HEK293 (cell line): ENCODE data around the gene DNAJB1.
A peak's percentile ranks its signal among the peaks of the same experiment; 100 is the strongest.

Experiments used
- BCL6B ChIP-seq: fragments of 450-650 bp; formaldehyde crosslinking; IDR thresholded peaks from 2 replicates; pipeline ENCODE4 v1.5.1; 2017; ENCODE audit warnings: missing biosample characterization, missing genetic modification characterization
- ELK4 ChIP-seq: IDR thresholded peaks from 2 replicates; pipeline ENCODE4 v1.6.1; 2011; ENCODE audit warnings: mild to moderate bottlenecking, low read depth, low read length, borderline replicate concordance
- FEZF1 ChIP-seq: fragments of 450-650 bp; formaldehyde crosslinking; IDR thresholded peaks from 2 replicates; pipeline ENCODE4 v1.5.1; 2016; ENCODE audit warnings: missing biosample characterization, missing genetic modification characterization
- GLI2 ChIP-seq: fragments of 450-650 bp; formaldehyde crosslinking; IDR thresholded peaks from 2 replicates; pipeline ENCODE4; 2017; ENCODE audit warnings: missing biosample characterization, missing genetic modification characterization, low read depth, borderline replicate concordance
- KLF1 ChIP-seq: fragments of 450-650 bp; formaldehyde crosslinking; IDR thresholded peaks from 2 replicates; pipeline ENCODE4 v1.5.1; 2016; ENCODE audit warnings: missing biosample characterization, missing genetic modification characterization
- KLF16 ChIP-seq: fragments of 450-650 bp; formaldehyde crosslinking; IDR thresholded peaks from 2 replicates; pipeline ENCODE4 v1.5.1; 2017; ENCODE audit warnings: missing biosample characterization, missing genetic modification characterization
- MEIS1 ChIP-seq: sonication (generic); formaldehyde crosslinking; IDR thresholded peaks from 2 replicates; pipeline ENCODE4 v1.8.1; 2022; ENCODE audit warnings: missing genetic modification reagents, mild to moderate bottlenecking, borderline replicate concordance
- OVOL3 ChIP-seq: fragments of 450-650 bp; formaldehyde crosslinking; IDR thresholded peaks from 2 replicates; pipeline ENCODE4 v1.5.1; 2016; ENCODE audit warnings: missing biosample characterization, missing genetic modification characterization
- PATZ1 ChIP-seq: fragments of 450-650 bp; formaldehyde crosslinking; IDR thresholded peaks from 2 replicates; pipeline ENCODE4 v1.5.1; 2016; ENCODE audit warnings: missing biosample characterization, missing genetic modification characterization
- PBX3 ChIP-seq: sonication (generic); formaldehyde crosslinking; IDR thresholded peaks from 2 replicates; pipeline ENCODE4 v1.8.1; 2022; ENCODE audit warnings: mild to moderate bottlenecking, moderate library complexity, missing genetic modification reagents
- PRDM4 ChIP-seq: fragments of 450-650 bp; formaldehyde crosslinking; IDR thresholded peaks from 2 replicates; pipeline ENCODE4 v1.5.1; 2017; ENCODE audit warnings: missing biosample characterization, missing genetic modification characterization
- ZBTB17 ChIP-seq: fragments of 450-650 bp; formaldehyde crosslinking; IDR thresholded peaks from 2 replicates; pipeline ENCODE4 v1.5.1; 2016; ENCODE audit warnings: missing biosample characterization, missing genetic modification characterization
- ZBTB7A ChIP-seq: fragments of 450-650 bp; formaldehyde crosslinking; IDR thresholded peaks from 2 replicates; pipeline ENCODE4 v1.5.1; 2016; ENCODE audit warnings: low read depth, missing biosample characterization, missing genetic modification characterization
- ZFHX2 ChIP-seq: fragments of 450-650 bp; formaldehyde crosslinking; conservative IDR thresholded peaks from 2 replicates; pipeline ENCODE4 v1.5.1; 2016; ENCODE audit warnings: missing biosample characterization, missing genetic modification characterization
- ZIC2 ChIP-seq: fragments of 450-650 bp; formaldehyde crosslinking; IDR thresholded peaks from 2 replicates; pipeline ENCODE4 v1.5.1; 2016; ENCODE audit warnings: missing biosample characterization, missing genetic modification characterization
- ZNF112 ChIP-seq: fragments of 450-650 bp; formaldehyde crosslinking; IDR thresholded peaks from 2 replicates; pipeline ENCODE4 v1.5.0; 2017; ENCODE audit warnings: missing biosample characterization, missing genetic modification characterization
- ZNF2 ChIP-seq: fragments of 450-650 bp; formaldehyde crosslinking; IDR thresholded peaks from 2 replicates; pipeline ENCODE4 v1.5.1; 2016; ENCODE audit warnings: missing biosample characterization, missing genetic modification characterization
- ZNF211 ChIP-seq: fragments of 450-650 bp; formaldehyde crosslinking; IDR thresholded peaks from 2 replicates; pipeline ENCODE4 v1.5.1; 2016; ENCODE audit warnings: low read depth, missing biosample characterization, missing genetic modification characterization
- ZNF350 ChIP-seq: fragments of 450-650 bp; formaldehyde crosslinking; IDR thresholded peaks from 2 replicates; pipeline ENCODE4 v1.5.0; 2017; ENCODE audit warnings: missing biosample characterization, mild to moderate bottlenecking, missing genetic modification characterization
- ZNF37A ChIP-seq: fragments of 450-650 bp; IDR thresholded peaks from 2 replicates; pipeline ENCODE4 v1.5.1; 2018; ENCODE audit warnings: missing biosample characterization, missing genetic modification characterization
- ZNF423 ChIP-seq: fragments of 450-650 bp; formaldehyde crosslinking; IDR thresholded peaks from 2 replicates; pipeline ENCODE4 v1.5.1; 2016; ENCODE audit warnings: missing biosample characterization, missing genetic modification characterization
- ZNF473 ChIP-seq: fragments of 450-650 bp; formaldehyde crosslinking; IDR thresholded peaks from 2 replicates; pipeline ENCODE4 v1.5.1; 2017; ENCODE audit warnings: missing biosample characterization, missing genetic modification characterization
- ZNF529 ChIP-seq: fragments of 450-650 bp; formaldehyde crosslinking; IDR thresholded peaks from 2 replicates; pipeline ENCODE4 v1.5.1; 2017; ENCODE audit warnings: missing genetic modification characterization, missing biosample characterization; ENCODE audit not compliant: insufficient replicate concordance
- ZNF530 ChIP-seq: fragments of 450-650 bp; formaldehyde crosslinking; IDR thresholded peaks from 2 replicates; pipeline ENCODE4 v1.5.1; 2016; ENCODE audit warnings: low read depth, missing biosample characterization, missing genetic modification characterization
- ZNF549 ChIP-seq: fragments of 450-650 bp; IDR thresholded peaks from 2 replicates; pipeline ENCODE4 v1.5.1; 2018; ENCODE audit warnings: missing biosample characterization, missing genetic modification characterization, mild to moderate bottlenecking, inconsistent platforms, moderate library complexity
- ZNF596 ChIP-seq: fragments of 450-650 bp; IDR thresholded peaks from 2 replicates; pipeline ENCODE4 v1.5.0; 2018; ENCODE audit warnings: missing biosample characterization, mild to moderate bottlenecking, missing genetic modification characterization, moderate library complexity
- ZNF639 ChIP-seq: fragments of 450-650 bp; formaldehyde crosslinking; IDR thresholded peaks from 2 replicates; pipeline ENCODE4 v1.5.1; 2016; ENCODE audit warnings: missing biosample characterization, missing genetic modification characterization
- ZNF654 ChIP-seq: fragments of 450-650 bp; formaldehyde crosslinking; IDR thresholded peaks from 2 replicates; pipeline ENCODE4 v1.5.1; 2016; ENCODE audit warnings: low read depth, missing biosample characterization, missing genetic modification characterization
- ZNF658 ChIP-seq: fragments of 450-650 bp; formaldehyde crosslinking; IDR thresholded peaks from 2 replicates; pipeline ENCODE4; 2016; ENCODE audit warnings: missing biosample characterization, missing genetic modification characterization
- ZNF830 ChIP-seq: fragments of 450-650 bp; IDR thresholded peaks from 2 replicates; pipeline ENCODE4 v1.5.0; 2018; ENCODE audit warnings: missing biosample characterization, missing genetic modification characterization, low read depth, mild to moderate bottlenecking, moderate library complexity
- ZXDB ChIP-seq: fragments of 450-650 bp; formaldehyde crosslinking; IDR thresholded peaks from 2 replicates; pipeline ENCODE4 v1.5.1; 2016; ENCODE audit warnings: missing biosample characterization, missing genetic modification characterization

Gene DNAJB1

GRCh38 chr19:14529254-14530004 lies 11.2 kb upstream of the DNAJB1 start, which contains the start of gene TECR (continued):
- TF ChIP-seq ELK4 (no peak), ZNF549 (tag by site-specific recombination) (no peak), ZNF830 (tag by site-specific recombination) (no peak), ZBTB17 (tag by site-specific recombination) (peak; percentile 63), ZNF530 (tag by site-specific recombination) (no peak), ZNF112 (no peak), GLI2 (tag by site-specific recombination) (no peak), ZNF596 (tag by site-specific recombination) (no peak), ZNF2 (tag by site-specific recombination) (0 out of 2 replicates have a peak, but pooled peaks have one; percentile 45), MEIS1 (no peak), ZNF211 (tag by site-specific recombination) (no peak), ZNF658 (no peak), ZXDB (tag by site-specific recombination) (peak; percentile 98), ZNF423 (tag by site-specific recombination) (no peak), ZNF529 (tag by site-specific recombination) (no peak), ZBTB7A (tag by site-specific recombination) (0 out of 2 replicates have a peak, but pooled peaks have one; percentile 19), ZNF473 (tag by site-specific recombination) (no peak), FEZF1 (tag by site-specific recombination) (no peak), KLF16 (peak; percentile 92), ZFHX2 (tag by site-specific recombination) (peak; percentile 52), ZNF639 (tag by site-specific recombination) (no peak), BCL6B (tag by site-specific recombination) (no peak), PRDM4 (no peak), PBX3 (CRISPR knock-in tag) (0 out of 2 replicates have a peak, but pooled peaks have one; percentile 51), ZNF37A (tag by site-specific recombination) (no peak), ZIC2 (tag by site-specific recombination) (peak; percentile 76), PATZ1 (peak; percentile 12; the same call in 1 of the 2 replicates), OVOL3 (tag by site-specific recombination) (peak; percentile 14; the same call in 1 of the 2 replicates), ZNF654 (no peak), KLF1 (tag by site-specific recombination) (peak; percentile 49; the same call in 1 of the 2 replicates), ZNF350 (tag by site-specific recombination) (no peak)
